ENCODE data around the gene SF1.

SF1 gene

GRCh38 chr11:64765291-64765850 lies 13.0 kb downstream of the SF1 start:
- no peak for DNase-seq
- Histone ChIP-seq H3K4me3 (ENCODE audit: low read length) (no peak overlapping the region), H3K79me2 (ENCODE audit: low read length) (peaks cover 37% of the 10 kb centered on the region), H2AFZ (ENCODE audit: low read length) (no peak overlapping the region), H3K4me2 (ENCODE audit: low read depth, low read length) (no peak overlapping the region), H3K36me3 (replicated peaks; ENCODE audit: insufficient read depth, low read length) (peaks cover 42% of the 10 kb centered on the region), H3K27me3 (replicated peaks; ENCODE audit: insufficient read depth, low read length) (no peaks in the 10 kb centered on the region), H3K27ac (ENCODE audit: low read length) (no peak overlapping the region), H3F3A (ENCODE audit: insufficient read depth, low read length) (peaks cover 42% of the 10 kb centered on the region), H3K4me1 (ENCODE audit: low read length) (no peaks in the 10 kb centered on the region), H4K20me1 (ENCODE audit: insufficient read depth, low read length) (peaks cover 19% of the 10 kb centered on the region), H3K9me3 (replicated peaks; ENCODE audit: insufficient read depth, low read length) (no peaks in the 10 kb centered on the region), H3K9ac (ENCODE audit: low read length) (no peak overlapping the region), H3K9me2 (replicated peaks; ENCODE audit: insufficient read depth, low read length) (no peaks in the 10 kb centered on the region)
- TF ChIP-seq, protein P1, sequence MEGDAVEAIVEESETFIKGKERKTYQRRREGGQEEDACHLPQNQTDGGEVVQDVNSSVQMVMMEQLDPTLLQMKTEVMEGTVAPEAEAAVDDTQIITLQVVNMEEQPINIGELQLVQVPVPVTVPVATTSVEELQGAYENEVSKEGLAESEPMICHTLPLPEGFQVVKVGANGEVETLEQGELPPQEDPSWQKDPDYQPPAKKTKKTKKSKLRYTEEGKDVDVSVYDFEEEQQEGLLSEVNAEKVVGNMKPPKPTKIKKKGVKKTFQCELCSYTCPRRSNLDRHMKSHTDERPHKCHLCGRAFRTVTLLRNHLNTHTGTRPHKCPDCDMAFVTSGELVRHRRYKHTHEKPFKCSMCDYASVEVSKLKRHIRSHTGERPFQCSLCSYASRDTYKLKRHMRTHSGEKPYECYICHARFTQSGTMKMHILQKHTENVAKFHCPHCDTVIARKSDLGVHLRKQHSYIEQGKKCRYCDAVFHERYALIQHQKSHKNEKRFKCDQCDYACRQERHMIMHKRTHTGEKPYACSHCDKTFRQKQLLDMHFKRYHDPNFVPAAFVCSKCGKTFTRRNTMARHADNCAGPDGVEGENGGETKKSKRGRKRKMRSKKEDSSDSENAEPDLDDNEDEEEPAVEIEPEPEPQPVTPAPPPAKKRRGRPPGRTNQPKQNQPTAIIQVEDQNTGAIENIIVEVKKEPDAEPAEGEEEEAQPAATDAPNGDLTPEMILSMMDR (IDR thresholded peaks at IDR 0.05; ENCODE audit: low read length) = no peak
- TF ChIP-seq EZH2 (optimal IDR thresholded peaks at IDR 0.05; ENCODE audit: low read depth, low read length) = no peak
- TF ChIP-seq EZH2phosphoT487 (IDR thresholded peaks at IDR 0.05; ENCODE audit: low read length) = no peak

DNA sequence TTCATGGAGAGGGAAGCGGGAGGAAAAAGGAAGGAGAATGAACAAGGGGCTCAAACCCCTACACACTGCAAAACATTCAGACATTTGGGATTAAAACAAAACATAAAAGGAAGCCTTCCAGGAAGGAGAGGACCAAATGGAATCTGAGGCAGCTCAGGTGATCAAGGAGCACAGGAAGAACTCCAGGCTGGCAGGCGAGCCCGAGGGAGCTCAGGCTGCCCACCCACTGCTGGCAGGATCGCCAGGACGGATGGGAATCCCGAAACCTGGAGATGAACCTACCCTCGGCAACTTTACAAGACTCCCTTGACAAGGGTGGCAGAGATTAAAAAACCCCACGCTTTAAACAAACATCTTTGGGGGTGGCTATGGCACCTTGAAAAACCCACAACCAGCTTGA lies 13.6 kb downstream of the SF1 start:
- Histone ChIP-seq H3K9ac (ENCODE audit: low read length) (no peak overlapping the region), H3K27ac (ENCODE audit: low read length) (no peak overlapping the region), H3K79me2 (ENCODE audit: low read length) (peaks cover 31% of the 10 kb centered on the region), H3K27me3 (replicated peaks; ENCODE audit: insufficient read depth, low read length) (no peaks in the 10 kb centered on the region), H3K9me3 (replicated peaks; ENCODE audit: insufficient read depth, low read length) (no peaks in the 10 kb centered on the region), H3F3A (ENCODE audit: insufficient read depth, low read length) (peaks cover 35% of the 10 kb centered on the region), H3K4me2 (ENCODE audit: low read depth, low read length) (no peak overlapping the region), H3K4me3 (ENCODE audit: low read length) (no peak overlapping the region), H3K4me1 (ENCODE audit: low read length) (no peaks in the 10 kb centered on the region), H3K9me2 (replicated peaks; ENCODE audit: insufficient read depth, low read length) (no peaks in the 10 kb centered on the region), H4K20me1 (ENCODE audit: insufficient read depth, low read length) (peaks cover 19% of the 10 kb centered on the region), H2AFZ (ENCODE audit: low read length) (no peak overlapping the region), H3K36me3 (replicated peaks; ENCODE audit: insufficient read depth, low read length) (peaks cover 36% of the 10 kb centered on the region)
- TF ChIP-seq EZH2phosphoT487 (IDR thresholded peaks at IDR 0.05; ENCODE audit: low read length) = no peak
- TF ChIP-seq, protein P1 (IDR thresholded peaks at IDR 0.05; ENCODE audit: low read length) = no peak
- no peak for TF ChIP-seq EZH2 (optimal IDR thresholded peaks at IDR 0.05; ENCODE audit: low read depth, low read length)
- DNase-seq = no peak

DNA sequence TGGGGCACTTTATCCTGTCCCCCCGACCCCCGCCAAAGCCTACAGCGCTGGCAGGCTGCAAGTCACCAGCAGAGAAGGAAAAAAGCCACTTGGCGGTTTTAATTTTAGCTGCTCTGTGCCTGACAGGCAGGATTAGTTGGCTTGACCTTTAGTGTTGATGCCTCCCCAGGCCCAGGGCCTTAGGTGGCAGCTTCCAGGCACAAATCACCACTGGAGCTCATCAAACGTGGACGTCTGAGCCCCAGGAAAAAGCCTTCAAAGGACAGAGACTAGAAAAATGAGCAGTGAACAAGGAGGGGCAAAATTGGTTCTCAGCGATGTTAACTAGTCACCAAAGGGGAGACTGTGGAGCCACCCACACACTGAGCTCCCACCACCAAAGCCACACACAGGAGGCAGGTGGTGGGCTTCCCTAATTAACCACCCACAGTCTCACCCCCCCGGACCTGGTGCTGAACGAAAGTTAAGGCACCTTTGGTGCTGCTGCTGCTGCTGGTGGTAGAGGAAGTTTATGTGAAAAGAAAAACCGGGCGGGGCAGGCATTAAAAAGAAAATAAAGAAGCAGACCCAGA lies 14.2 kb downstream of the SF1 start:
- TF ChIP-seq EZH2phosphoT487 (IDR thresholded peaks at IDR 0.05; ENCODE audit: low read length) = no peak
- TF ChIP-seq, protein P1 (IDR thresholded peaks at IDR 0.05; ENCODE audit: low read length) = no peak
- TF ChIP-seq EZH2 (optimal IDR thresholded peaks at IDR 0.05; ENCODE audit: low read depth, low read length) = no peak
- Histone ChIP-seq H3K9me2 (replicated peaks; ENCODE audit: insufficient read depth, low read length) (no peaks in the 10 kb centered on the region), H3K27ac (ENCODE audit: low read length) (no peak overlapping the region), H3K27me3 (replicated peaks; ENCODE audit: insufficient read depth, low read length) (no peaks in the 10 kb centered on the region), H3K4me1 (ENCODE audit: low read length) (no peaks in the 10 kb centered on the region), H3K4me3 (ENCODE audit: low read length) (no peak overlapping the region), H3K9ac (ENCODE audit: low read length) (no peak overlapping the region), H2AFZ (ENCODE audit: low read length) (no peak overlapping the region), H3F3A (ENCODE audit: insufficient read depth, low read length) (peaks cover 35% of the 10 kb centered on the region), H3K36me3 (replicated peaks; ENCODE audit: insufficient read depth, low read length) (peaks cover 30% of the 10 kb centered on the region), H3K9me3 (replicated peaks; ENCODE audit: insufficient read depth, low read length) (no peaks in the 10 kb centered on the region), H4K20me1 (ENCODE audit: insufficient read depth, low read length) (peaks cover 19% of the 10 kb centered on the region), H3K4me2 (ENCODE audit: low read depth, low read length) (no peak overlapping the region), H3K79me2 (ENCODE audit: low read length) (peaks cover 24% of the 10 kb centered on the region)
- DNase-seq = no peak

All from MM.1S (cell line).